Measurements from ENCODE around the gene TGIF1. TPM values are rescaled to one million over a fixed set of nuclear protein-coding genes. Genes with fewer than 3 reads are reported as not detected.
A peak's percentile ranks its signal among the peaks of the same experiment; 100 is the strongest.

The TGIF1 gene
- total RNA-seq, 4 donors from 2014 or later = 87.5 to 114 (median 106) TPM

DNA sequence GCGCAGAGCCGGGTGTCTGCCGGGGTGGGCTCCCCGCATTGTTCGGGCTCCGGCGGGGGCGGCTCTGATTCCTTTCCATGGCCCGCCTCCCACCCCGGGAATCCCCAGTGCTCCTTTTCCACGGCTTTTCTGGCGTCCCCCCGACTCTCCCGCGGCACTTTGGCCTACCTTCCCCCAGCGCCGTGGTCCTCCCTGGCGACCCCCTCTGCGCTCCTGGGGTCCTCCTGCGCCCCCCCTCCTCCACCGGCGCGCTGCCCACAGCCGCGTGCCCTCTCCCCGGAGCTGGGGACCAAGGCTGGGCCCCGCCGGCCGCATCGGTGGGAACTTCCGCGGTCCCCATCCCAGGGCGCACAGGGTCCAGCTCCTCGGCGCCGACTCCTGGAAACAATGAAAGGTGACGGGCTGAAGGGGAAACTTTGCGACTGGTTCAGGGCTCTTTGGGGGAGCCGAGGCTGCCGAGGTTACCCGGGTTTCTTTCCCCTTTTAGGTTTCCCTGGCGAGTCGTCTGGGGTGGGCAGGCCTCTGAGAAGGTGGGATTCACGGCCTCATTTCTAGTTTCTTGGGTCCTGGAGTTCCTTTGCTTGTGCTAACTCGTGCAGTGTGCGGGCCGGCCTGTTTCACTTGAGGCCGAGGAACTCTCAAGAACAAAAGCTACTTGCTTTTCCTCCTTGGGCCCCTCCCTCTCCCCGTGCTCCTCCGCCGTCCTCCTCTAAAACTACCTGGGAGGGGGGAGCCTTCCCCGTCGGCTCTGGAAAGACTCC is 2.2 kb downstream of the TGIF1 start:
- peak; percentile 62 to 94 for DNase-seq (ENCODE audit: low spot score in 2 of 2)
- intact Hi-C loops (cut with DNase I; ENCODE audit: low total_unique reads) = loop anchor here (5.0 kb wide), 1 partner anchor 140 kb away; no protein-coding TSS in a partner anchor
- H3K4me3 ChIP-seq (ENCODE audit: low read depth, poor library complexity, severe bottlenecking) = peak overlapping the region; percentile 90
- no peak for TF ChIP-seq POLR2A (IDR thresholded peaks at IDR 0.05)
- TF ChIP-seq, protein P1, sequence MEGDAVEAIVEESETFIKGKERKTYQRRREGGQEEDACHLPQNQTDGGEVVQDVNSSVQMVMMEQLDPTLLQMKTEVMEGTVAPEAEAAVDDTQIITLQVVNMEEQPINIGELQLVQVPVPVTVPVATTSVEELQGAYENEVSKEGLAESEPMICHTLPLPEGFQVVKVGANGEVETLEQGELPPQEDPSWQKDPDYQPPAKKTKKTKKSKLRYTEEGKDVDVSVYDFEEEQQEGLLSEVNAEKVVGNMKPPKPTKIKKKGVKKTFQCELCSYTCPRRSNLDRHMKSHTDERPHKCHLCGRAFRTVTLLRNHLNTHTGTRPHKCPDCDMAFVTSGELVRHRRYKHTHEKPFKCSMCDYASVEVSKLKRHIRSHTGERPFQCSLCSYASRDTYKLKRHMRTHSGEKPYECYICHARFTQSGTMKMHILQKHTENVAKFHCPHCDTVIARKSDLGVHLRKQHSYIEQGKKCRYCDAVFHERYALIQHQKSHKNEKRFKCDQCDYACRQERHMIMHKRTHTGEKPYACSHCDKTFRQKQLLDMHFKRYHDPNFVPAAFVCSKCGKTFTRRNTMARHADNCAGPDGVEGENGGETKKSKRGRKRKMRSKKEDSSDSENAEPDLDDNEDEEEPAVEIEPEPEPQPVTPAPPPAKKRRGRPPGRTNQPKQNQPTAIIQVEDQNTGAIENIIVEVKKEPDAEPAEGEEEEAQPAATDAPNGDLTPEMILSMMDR (IDR thresholded peaks at IDR 0.05) = no peak
- 1% methylated on average over 42 to 53 of the region's 53 CpGs for WGBS, 2 donors

DNA sequence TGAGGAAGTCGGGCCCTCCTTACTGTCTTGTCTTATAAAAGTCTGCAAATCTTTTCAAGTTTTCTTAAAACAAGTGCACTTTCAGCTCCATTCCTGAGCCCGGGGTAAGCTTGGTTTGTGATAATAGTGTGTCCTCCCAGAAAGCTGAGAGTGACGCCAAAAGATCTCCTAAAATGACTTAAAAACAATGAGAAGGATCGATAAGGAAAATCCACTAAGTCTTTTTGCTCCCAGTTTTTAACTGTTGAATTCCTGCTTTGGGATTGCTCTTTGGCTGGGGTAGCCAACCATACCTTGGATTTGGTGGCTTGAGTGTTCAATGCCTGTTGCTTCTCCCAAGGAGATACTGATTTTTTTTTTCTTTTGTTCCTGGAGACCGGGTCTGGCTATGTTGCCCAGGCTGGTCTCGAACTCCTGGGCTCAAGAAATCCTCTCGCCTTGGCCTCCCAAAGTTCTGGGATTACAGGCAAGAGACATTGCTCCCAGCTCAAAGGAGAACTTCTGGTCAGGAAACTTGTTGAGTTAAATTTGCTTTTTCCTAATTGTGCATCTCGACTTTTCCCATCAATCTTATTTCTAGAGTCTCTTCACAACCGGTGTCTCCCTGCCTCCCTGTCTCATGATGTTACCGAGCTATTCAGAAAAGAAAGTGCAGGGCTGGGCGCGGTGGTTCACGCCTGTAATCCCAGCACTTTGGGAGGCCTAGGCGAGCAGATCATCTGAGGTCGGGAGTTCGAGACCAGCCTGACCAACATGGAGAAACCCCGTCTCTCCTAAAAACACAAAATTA is 3.0 kb downstream of the TGIF1 start:
- intact Hi-C loops (cut with DNase I; ENCODE audit: low total_unique reads) = loop anchor here (5.0 kb wide), 1 partner anchor 139 kb away; no protein-coding TSS in a partner anchor
- 21 to 27% methylated on average over 17 of the region's 17 CpGs for WGBS, 2 donors
- no peak for DNase-seq (ENCODE audit: low spot score in 2 of 2)
- H3K4me3 ChIP-seq (ENCODE audit: low read depth, poor library complexity, severe bottlenecking) = peak overlapping the region; percentile 90
- TF ChIP-seq, protein P1 (IDR thresholded peaks at IDR 0.05) = no peak
- no peak for TF ChIP-seq POLR2A (IDR thresholded peaks at IDR 0.05)

DNA sequence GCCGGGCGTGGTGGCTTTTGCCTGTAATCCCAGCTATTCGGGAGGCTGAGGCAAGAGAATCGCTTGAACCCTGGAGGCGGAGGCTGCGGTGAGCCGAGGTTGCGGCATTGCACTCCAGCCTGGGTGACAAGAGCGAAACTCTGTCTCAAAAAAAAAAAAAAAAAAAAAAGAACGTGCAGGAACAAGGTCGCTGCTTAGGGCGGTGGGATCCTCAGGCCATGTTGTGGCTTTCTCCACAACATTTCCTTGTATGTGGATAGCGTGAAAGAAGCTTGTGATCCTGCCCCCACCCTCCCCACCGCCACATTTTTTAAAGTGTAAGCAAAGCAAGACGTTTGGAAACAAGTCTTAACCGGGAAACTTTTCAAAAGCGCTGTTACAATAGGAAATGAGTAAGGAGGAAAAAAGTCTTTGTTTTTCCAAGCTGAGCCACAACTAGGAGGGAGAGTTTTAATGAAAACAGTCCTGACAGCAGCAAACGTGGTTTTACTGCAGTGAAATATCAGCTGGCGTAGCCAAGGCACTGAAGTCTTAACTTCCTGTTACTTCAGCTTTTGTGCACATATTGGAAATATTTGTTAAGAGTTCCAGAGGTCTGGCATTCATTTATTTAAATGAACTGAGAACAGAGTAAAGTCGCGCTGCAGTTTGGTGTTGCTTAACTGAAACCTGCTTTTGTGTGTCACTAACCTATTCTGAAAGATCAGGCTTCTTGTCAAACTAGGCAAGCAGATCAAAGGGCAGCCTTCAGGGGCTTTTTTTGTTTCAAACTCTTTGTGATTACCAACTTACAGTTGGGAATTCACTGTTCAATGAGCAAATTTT is 3.8 kb downstream of the TGIF1 start:
- 7 to 10% methylated on average over 21 of the region's 21 CpGs for WGBS, 2 donors
- TF ChIP-seq POLR2A (IDR thresholded peaks at IDR 0.05) = no peak
- TF ChIP-seq, protein P1 (IDR thresholded peaks at IDR 0.05) = no peak
- peak overlapping the region; percentile 19 for H3K4me3 ChIP-seq (ENCODE audit: low read depth, poor library complexity, severe bottlenecking)
- peak; percentile 76 to 91 for DNase-seq (ENCODE audit: low spot score in 2 of 2)
- intact Hi-C loops (cut with DNase I; ENCODE audit: low total_unique reads) = loop anchor here (5.0 kb wide), 1 partner anchor 139 kb away; no protein-coding TSS in a partner anchor

DNA sequence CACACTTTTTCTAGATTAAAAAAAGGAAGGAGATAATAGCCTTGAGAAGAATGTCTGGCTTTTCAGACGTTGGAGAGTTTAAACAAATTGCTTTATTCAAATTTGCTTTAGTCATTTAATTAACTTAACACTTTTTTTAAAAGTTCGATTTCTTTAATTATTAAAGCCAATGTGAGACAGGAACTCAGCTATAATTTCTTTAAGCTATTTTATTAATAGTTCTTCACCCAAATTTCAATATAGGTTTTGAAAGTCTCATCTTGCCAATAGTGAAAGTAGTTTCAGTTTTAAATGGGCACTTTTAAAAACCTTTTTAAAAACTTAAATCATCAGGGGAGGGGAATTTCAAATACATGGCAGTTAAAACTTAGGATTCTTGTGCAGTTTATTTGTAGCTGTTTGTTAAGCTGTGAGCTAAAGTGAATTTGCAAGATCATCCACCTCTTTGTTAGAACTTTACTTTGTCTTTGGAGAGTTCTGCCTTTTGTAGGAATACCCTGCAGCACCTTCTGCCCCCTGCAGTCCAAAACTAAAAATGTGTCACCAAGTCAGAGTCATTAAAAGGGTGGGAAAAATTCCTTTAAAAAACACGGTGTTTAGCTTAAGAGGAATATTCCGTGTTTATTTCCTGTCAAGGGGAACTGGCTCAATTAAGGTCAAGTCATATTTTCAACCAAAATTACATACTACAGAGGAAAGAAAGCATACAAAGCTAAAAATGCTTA is 4.6 kb downstream of the TGIF1 start:
- intact Hi-C loops (cut with DNase I; ENCODE audit: low total_unique reads) = loop anchor here (5.0 kb wide), 1 partner anchor 138 kb away; no protein-coding TSS in a partner anchor
- no peak overlapping the region for H3K4me3 ChIP-seq (ENCODE audit: low read depth, poor library complexity, severe bottlenecking)
- TF ChIP-seq POLR2A (IDR thresholded peaks at IDR 0.05) = no peak
- TF ChIP-seq, protein P1 (IDR thresholded peaks at IDR 0.05) = no peak
- 0 to 1% methylated on average over 4 of the region's 4 CpGs for WGBS, 2 donors
- DNase-seq (ENCODE audit: low spot score in 2 of 2) = no peak

DNA sequence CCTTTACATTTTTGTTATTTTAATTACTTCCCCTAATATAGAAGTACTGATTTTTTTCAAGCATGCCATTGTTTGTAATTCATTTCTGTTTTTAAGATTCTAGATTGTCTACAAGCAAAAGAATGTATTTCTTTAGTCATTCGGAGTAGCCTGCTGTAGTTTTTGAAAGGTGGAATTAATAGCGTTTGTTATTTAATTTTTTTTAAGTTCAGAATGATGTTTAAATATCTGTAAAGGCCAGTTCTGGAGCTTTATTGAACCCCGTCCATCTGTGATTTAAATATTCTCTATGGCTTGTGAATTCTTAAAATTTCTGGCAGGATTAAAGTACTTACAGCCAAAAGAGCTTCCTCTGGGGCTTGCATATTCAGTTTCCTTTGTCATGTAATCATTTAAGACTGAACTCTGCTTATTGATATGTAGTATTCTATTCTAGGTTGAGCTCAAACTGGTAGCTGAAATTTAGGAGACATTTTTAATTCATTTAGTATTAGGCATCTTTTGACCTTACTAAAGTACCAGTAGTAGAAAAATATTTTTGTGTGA is 5.2 kb downstream of the TGIF1 start:
- DNase-seq (ENCODE audit: low spot score in 2 of 2) = no peak
- TF ChIP-seq, protein P1 (IDR thresholded peaks at IDR 0.05) = no peak
- TF ChIP-seq POLR2A (IDR thresholded peaks at IDR 0.05) = no peak
- WGBS, 2 donors = 24 to 34% methylated on average over 3 of the region's 3 CpGs
- H3K4me3 ChIP-seq (ENCODE audit: low read depth, poor library complexity, severe bottlenecking) = no peak overlapping the region
- intact Hi-C loops (cut with DNase I; ENCODE audit: low total_unique reads) = no loop called here

All from lower leg skin (tissue), 4 donors.